ENCODE data around the gene IFNGR2.

DNA sequence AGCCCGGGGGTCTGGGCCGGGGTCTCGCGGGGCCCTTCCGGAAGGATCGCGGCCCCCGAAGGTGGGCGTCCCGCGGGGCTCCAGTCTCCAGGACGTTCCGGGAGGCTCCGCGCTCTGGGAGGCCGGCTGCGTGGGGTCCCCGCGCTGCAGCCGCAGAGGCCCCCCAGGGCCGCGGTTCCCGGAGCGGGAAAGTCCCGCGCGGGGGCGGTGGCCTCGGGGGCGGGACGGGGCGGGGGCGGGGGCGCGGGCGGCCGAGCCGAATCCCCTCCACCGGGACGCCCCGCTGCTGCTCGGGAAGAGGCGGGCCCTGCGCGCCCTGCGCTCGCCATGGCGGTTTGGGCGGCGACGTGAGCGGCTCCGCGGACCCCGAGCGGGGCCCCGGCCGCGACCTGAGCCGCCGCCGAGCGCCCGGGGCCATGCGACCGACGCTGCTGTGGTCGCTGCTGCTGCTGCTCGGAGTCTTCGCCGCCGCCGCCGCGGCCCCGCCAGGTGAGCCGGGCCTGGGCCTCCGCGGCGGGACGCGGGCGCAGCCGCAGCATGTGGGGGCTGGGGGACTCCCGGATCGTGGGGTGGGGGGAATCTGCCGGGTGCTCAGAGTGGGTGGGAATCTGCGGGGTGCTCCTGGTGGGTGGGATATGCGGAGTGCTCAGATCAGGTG lies at the start of gene IFNGR2:
- TF ChIP-seq CTCF (IDR thresholded peaks at IDR 0.05) (no peak), POLR2AphosphoS5 (IDR thresholded peaks at IDR 0.05) (no peak)
